Muscle layer of colon (tissue), 2 donors: ENCODE results near the gene CENPS.
"Not testable (repeated sequence)": the region's sequence is repeated elsewhere in the genome, so short reads cannot be mapped to it uniquely, and the experiment has no call there.

ENCODE experiments used
- H3K27ac ChIP-seq: one replicate; pipeline ENCODE4 v1.7.0; 2013; ENCODE audit warnings: low read depth, mild to moderate bottlenecking, low read length, moderate library complexity
- H3K27me3 ChIP-seq, 2 donors: one replicate each; pipeline ENCODE4 v1.7.0; 2013; ENCODE audit warnings: low read length in 2 of 2, mild to moderate bottlenecking in 2 of 2; ENCODE audit not compliant: insufficient read depth in 2 of 2, control insufficient read depth in 1 of 2
- H3K36me3 ChIP-seq: one replicate; pipeline ENCODE4 v1.7.0; 2013; ENCODE audit warnings: mild to moderate bottlenecking, low read length; ENCODE audit not compliant: insufficient read depth
- H3K4me1 ChIP-seq: one replicate; pipeline ENCODE4 v1.7.0; 2013; ENCODE audit warnings: mild to moderate bottlenecking, low read length; ENCODE audit not compliant: insufficient read depth
- H3K4me3 ChIP-seq, 2 donors: one replicate each; pipeline ENCODE4 v1.7.0; 2013; ENCODE audit warnings: low read length in 2 of 2, low read depth in 1 of 2, mild to moderate bottlenecking in 1 of 2, moderate library complexity in 1 of 2
- H3K9ac ChIP-seq: one replicate; pipeline ENCODE4 v1.7.0; 2013; ENCODE audit warnings: low read length
- H3K9me3 ChIP-seq: one replicate; pipeline ENCODE4 v1.7.0; 2013; ENCODE audit warnings: mild to moderate bottlenecking, low read length
- donor health status: abdominal sarcoma.
- donor health status: Adenocarcinoma of cecum.

The CENPS gene

GRCh38 chr1:10424034-10424433, 6.2 kb upstream of the CENPS start:
- H3K27me3 ChIP-seq, result no peaks in the 10 kb centered on the region
- H3K4me1 ChIP-seq, result peaks cover 3% of the 10 kb centered on the region
- no peak overlapping the region for H3K9ac ChIP-seq
- no peaks in the 10 kb centered on the region for H3K9me3 ChIP-seq
- peaks cover 18% of the 10 kb centered on the region for H3K36me3 ChIP-seq
- H3K27ac ChIP-seq, result no peak overlapping the region
- no peak overlapping the region for H3K4me3 ChIP-seq

- H3K4me3 ChIP-seq, result no peak overlapping the region
- H3K36me3 ChIP-seq, result peaks cover 13% of the 10 kb centered on the region
- peaks cover 3% of the 10 kb centered on the region for H3K4me1 ChIP-seq
- no peaks in the 10 kb centered on the region for H3K27me3 ChIP-seq
- H3K9me3 ChIP-seq, result no peaks in the 10 kb centered on the region
- no peak overlapping the region for H3K27ac ChIP-seq
- H3K9ac ChIP-seq, result no peak overlapping the region
Measured at GRCh38 chr1:10424651-10425050, 5.6 kb upstream of the CENPS start.

DNA sequence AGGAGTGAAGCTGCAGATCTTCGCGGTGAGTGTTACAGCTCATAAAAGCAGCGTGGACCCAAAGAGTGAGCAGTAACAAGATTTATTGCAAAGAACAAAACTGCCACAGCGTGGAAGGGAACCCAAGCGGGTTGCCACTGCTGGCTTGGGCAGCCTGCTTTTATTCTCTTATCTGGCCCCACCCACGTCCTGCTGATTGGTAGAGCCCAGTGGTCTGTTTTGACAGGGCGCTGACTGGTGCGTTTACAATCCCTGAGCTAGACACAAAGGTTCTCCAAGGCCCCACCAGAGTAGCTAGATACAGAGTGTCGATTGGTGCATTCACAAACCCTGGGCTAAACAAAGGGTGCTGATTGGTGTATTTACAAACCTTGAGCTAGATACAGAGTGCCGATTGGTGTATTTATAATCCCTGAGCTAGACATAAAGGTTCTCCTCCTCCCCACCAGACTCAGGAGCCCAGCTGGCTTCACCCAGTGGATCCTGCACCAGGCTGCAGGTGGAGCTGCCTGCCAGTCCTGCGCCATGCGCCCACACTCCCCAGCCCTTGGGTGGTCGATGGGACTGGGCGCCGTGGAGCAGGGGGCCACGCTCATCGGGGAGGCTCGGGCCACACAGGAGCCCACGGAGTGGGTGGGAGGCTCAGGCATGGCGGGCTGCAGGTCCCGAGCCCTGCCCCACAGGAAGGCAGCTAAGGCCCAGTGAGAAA, 4.3 kb upstream of the CENPS start:
- not testable (repeated sequence) for H3K9me3 ChIP-seq, H3K4me3 ChIP-seq, H3K9ac ChIP-seq, H3K27me3 ChIP-seq, H3K36me3 ChIP-seq, H3K27ac ChIP-seq, H3K4me1 ChIP-seq

DNA sequence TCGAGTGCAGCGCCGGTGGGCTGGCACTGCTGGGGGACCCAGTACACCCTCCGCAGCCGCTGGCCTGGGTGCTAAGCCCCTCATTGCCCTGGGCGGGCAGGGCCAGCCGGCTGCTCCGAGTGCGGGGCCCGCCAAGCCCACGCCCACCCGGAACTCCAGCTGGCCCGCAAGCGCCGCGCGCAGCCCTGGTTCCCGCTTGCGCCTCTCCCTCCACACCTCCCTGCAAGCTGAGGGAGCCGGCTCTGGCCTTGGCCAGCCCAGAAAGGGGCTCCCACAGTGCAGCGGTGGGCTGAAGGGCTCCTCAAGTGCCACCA, 3.7 kb upstream of the CENPS start:
- not testable (repeated sequence) for H3K4me3 ChIP-seq, H3K9ac ChIP-seq, H3K36me3 ChIP-seq, H3K27me3 ChIP-seq, H3K4me1 ChIP-seq, H3K27ac ChIP-seq, H3K9me3 ChIP-seq

DNA sequence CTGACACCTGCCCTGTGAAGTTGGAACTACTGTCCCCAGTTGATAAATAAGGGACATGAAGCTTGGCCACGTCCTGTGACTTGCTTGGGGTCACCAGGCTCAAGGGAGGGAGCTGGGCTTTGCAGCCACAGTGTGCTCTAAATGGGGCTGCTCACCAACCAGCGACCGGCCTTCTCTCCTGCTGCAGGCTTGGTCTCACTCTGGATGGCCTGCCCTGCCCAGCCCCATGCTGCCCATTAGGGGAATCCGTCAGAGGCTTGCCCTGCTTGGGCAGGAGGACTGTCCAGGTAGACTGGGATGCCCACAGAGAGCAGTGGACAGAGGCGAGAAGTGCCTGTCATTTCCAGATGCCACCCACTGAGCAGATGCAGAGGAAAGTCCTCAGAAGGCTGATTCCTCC, 1.2 kb upstream of the CENPS start:
- Histone ChIP-seq H3K4me1 (peaks cover 3% of the 10 kb centered on the region), H3K36me3 (no peaks in the 10 kb centered on the region), H3K4me3 (no peak overlapping the region), H3K9ac (no peak overlapping the region), H3K27me3 (no peaks in the 10 kb centered on the region), H3K9me3 (no peaks in the 10 kb centered on the region), H3K27ac (no peak overlapping the region)

DNA sequence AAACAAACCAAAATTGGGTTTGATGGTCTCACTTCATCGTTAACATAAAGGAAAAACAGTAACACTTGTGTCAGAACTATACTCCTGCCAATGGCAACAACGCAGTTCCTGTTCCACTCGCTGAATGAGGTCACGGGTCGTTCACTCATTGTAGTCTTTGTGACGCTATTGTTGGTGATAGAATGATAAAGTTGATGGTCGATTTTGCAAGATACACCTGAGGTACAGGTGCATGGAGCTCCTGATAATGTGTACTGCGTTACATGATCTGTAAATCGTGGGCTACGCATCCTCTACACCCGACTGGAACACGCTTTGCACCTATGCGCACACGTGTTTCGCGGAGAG, 391 bp upstream of the CENPS start:
- H3K9me3 ChIP-seq, result no peaks in the 10 kb centered on the region
- no peak overlapping the region for H3K9ac ChIP-seq
- H3K27ac ChIP-seq, result no peak overlapping the region

GRCh38 chr1:10431070-10431730, 967 bp downstream of the CENPS start:
- Histone ChIP-seq H3K27me3 (no peaks in the 10 kb centered on the region), H3K36me3 (no peaks in the 10 kb centered on the region), H3K4me1 (no peaks in the 10 kb centered on the region), H3K9me3 (no peaks in the 10 kb centered on the region), H3K27ac (peak overlapping the region; percentile 74), H3K9ac (peak overlapping the region; percentile 74), H3K4me3 (peak overlapping the region; percentile 86 to 93)

More for the DNA sequence above, 391 bp upstream of the CENPS start:
- Histone ChIP-seq H3K36me3 (no peaks in the 10 kb centered on the region), H3K27me3 (no peaks in the 10 kb centered on the region), H3K4me1 (no peaks in the 10 kb centered on the region), H3K4me3 (peak overlapping the region; percentile 86 to 93)

- H3K9ac ChIP-seq, result no peak overlapping the region
- H3K36me3 ChIP-seq, result no peaks in the 10 kb centered on the region
- no peak overlapping the region for H3K27ac ChIP-seq
Measured at GRCh38 chr1:10432910-10433700, 2.9 kb downstream of the CENPS start.

GRCh38 chr1:10433790-10434189, 3.6 kb downstream of the CENPS start:
- H3K27ac ChIP-seq, result no peak overlapping the region

More at GRCh38 chr1:10432910-10433700, 2.9 kb downstream of the CENPS start:
- Histone ChIP-seq H3K4me3 (no peak overlapping the region), H3K4me1 (no peaks in the 10 kb centered on the region), H3K9me3 (no peaks in the 10 kb centered on the region), H3K27me3 (no peaks in the 10 kb centered on the region)

DNA sequence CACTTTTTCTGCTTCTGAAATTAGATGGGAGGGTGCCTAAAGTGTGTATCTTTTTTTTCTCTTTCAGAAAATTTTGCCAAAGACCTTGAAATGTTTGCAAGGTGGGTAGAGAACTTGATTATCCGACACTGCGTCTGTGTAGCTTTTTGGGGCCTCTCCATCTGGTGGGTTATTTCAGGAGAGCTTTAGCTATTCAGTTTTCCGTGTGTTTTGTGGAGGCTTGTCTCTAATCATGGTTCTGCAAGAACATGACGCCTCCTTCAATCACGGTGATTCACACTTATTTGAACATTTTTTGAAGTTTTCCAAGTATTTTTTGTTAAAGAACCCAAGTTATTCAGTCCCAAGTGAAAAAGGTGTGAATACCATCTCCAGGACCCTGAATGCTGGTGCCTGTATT, 4.4 kb downstream of the CENPS start:
- Histone ChIP-seq H3K36me3 (no peaks in the 10 kb centered on the region), H3K4me3 (no peak overlapping the region), H3K9ac (no peak overlapping the region), H3K4me1 (no peaks in the 10 kb centered on the region), H3K27ac (no peak overlapping the region), H3K27me3 (no peaks in the 10 kb centered on the region), H3K9me3 (no peaks in the 10 kb centered on the region)

More at GRCh38 chr1:10433790-10434189, 3.6 kb downstream of the CENPS start:
- no peaks in the 10 kb centered on the region for H3K4me1 ChIP-seq
- H3K9ac ChIP-seq, result no peak overlapping the region
- H3K4me3 ChIP-seq, result no peak overlapping the region
- no peaks in the 10 kb centered on the region for H3K9me3 ChIP-seq
- no peaks in the 10 kb centered on the region for H3K27me3 ChIP-seq
- H3K36me3 ChIP-seq, result no peaks in the 10 kb centered on the region

DNA sequence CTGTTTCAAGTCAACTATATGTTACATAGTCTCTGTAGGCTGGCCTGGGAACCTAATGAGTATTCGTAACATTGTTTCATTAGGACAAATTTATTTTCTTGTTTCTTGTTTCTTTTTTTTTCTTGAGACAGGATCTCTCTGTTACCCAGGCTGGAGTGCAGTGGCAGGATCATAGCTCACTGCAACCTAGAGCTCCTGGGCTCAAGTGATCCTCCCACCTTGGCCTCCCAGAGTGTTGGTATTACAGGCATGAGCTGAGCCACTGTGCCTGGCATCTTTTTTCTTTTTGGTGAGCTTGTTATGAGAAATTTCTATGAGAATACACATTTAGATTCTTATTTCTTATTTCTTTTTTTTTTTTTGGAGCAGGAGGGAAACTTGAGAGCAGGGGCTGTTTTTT, 6.8 kb downstream of the CENPS start:
- Histone ChIP-seq H3K4me3 (no peak overlapping the region), H3K4me1 (no peaks in the 10 kb centered on the region), H3K27ac (no peak overlapping the region), H3K9me3 (no peaks in the 10 kb centered on the region), H3K9ac (no peak overlapping the region), H3K36me3 (peaks cover 5% of the 10 kb centered on the region), H3K27me3 (no peaks in the 10 kb centered on the region)
